AG10803 (cell line): Measurements from ENCODE around the gene SELENOH.

ENCODE experiments used
- DNase-seq: peaks from one replicate; pipeline ENCODE4 v3.0.0; 2010; ENCODE audit warnings: low read depth
- H3K4me3 ChIP-seq: 2 replicates; pipeline ENCODE4 v1.5.1; 2011; ENCODE audit warnings: mild to moderate bottlenecking, low read length, control low read depth
- CTCF ChIP-seq: conservative IDR thresholded peaks from 2 replicates; pipeline ENCODE4 v1.5.1; 2011; ENCODE audit warnings: mild to moderate bottlenecking, low read length, control low read depth, inconsistent platforms

The SELENOH gene

GRCh38 chr11:57729479-57729878 lies 11.8 kb upstream of the SELENOH start:
- no peak overlapping the region for H3K4me3 ChIP-seq
- no peak for TF ChIP-seq CTCF
- no peak for DNase-seq

- H3K4me3 ChIP-seq, result no peak overlapping the region
- TF ChIP-seq CTCF, result no peak
- DNase-seq, result no peak
These were observed 8.6 kb upstream of the SELENOH start for GRCh38 chr11:57732661-57733060.

- TF ChIP-seq CTCF, result no peak
- no peak for DNase-seq
- H3K4me3 ChIP-seq, result no peak overlapping the region
These were observed 5.5 kb upstream of the SELENOH start for GRCh38 chr11:57735619-57736298.

GRCh38 chr11:57742087-57742452 lies 779 bp downstream of the SELENOH start:
- no peak for DNase-seq
- H3K4me3 ChIP-seq, result peak overlapping the region; percentile 97
- no peak for TF ChIP-seq CTCF

GRCh38 chr11:57744357-57744756 lies 3.1 kb downstream of the SELENOH start:
- TF ChIP-seq CTCF, result no peak
- DNase-seq, result no peak
- no peak overlapping the region for H3K4me3 ChIP-seq

GRCh38 chr11:57745206-57745605 lies 3.9 kb downstream of the SELENOH start:
- no peak overlapping the region for H3K4me3 ChIP-seq
- TF ChIP-seq CTCF, result no peak

GRCh38 chr11:57746920-57747319 lies 5.6 kb downstream of the SELENOH start:
- DNase-seq, result no peak
- no peak for TF ChIP-seq CTCF
- no peak overlapping the region for H3K4me3 ChIP-seq

More at GRCh38 chr11:57745206-57745605, 3.9 kb downstream of the SELENOH start:
- no peak for DNase-seq
